ENCODE results near the gene FTCDNL1. TPM values are rescaled to one million over a fixed set of nuclear protein-coding genes. Genes with fewer than 3 reads are reported as not detected.

The FTCDNL1 gene
- total and polyA plus RNA-seq, 2 of the 13 experiments (the other 11 are each of a cell fraction or from before 2014, with no cell fraction given) = 0.98 to 1.4 TPM

DNA sequence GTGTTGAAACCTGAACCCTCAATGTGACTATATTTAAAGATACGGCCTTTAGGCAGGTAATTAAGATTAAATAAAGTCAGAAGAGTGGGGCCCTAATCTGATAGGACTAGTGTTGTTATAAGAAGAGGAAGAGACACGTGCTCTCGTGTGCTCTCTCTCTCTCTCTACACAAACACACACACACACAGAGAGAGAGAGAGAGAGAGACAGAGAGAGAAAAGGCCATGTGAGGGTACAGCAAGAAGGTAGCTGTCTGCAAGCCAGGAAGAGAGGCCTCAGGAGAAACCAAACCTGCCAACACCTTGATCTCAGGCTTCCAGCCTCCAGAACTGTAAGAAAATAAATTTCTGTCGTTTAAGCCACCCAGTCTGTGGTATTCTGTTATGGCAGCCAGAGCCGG, 106.7 kb downstream of the FTCDNL1 start:
- no peaks in the 10 kb centered on the region for H3K9me3 ChIP-seq (ENCODE audit: low read length)
- intact Hi-C loops (cut with micrococcal nuclease; ENCODE audit: unreplicated experiment) (no loop called here), in situ Hi-C loops (cut with HindIII; ENCODE audit: extremely low pct_ligation_motif_present, low pct_unique_long_range_greater_than_20kb) (loop anchor here (5.0 kb wide), 1 partner anchor 42 kb away; no protein-coding TSS in a partner anchor)
- DNase-seq (ENCODE audit: low spot score) (no peak), ATAC-seq (no peak), FAIRE-seq (no peak)
- no peak overlapping the region for H3K4me2 ChIP-seq (ENCODE audit: low read depth, low read length)
- H3K36me3 ChIP-seq (replicated peaks in 1 of 2; ENCODE audit: control insufficient read depth in 1 of 2, insufficient read depth in 2 of 2, low read length in 2 of 2) = no peaks in the 10 kb centered on the region
- H3K4me1 ChIP-seq (ENCODE audit: insufficient read depth, low read length) = peaks cover 11% of the 10 kb centered on the region
- H3K27ac ChIP-seq (ENCODE audit: extremely low read length, insufficient read depth, low read length) = no peak overlapping the region
- no peak overlapping the region for H2AFZ ChIP-seq (ENCODE audit: low read length)
- 4% methylated on average over 5 of the region's 5 CpGs for WGBS (ENCODE audit: low lambda C conversion rate)
- ChIA-PET POLR2A (no interaction called here), CTCF (ENCODE audit: low intra/inter-chr PET ratio, low total read pairs) (no interaction called here)
- no TSS peak for BruUV-seq (replicated peaks)
- TF ChIP-seq MATR3 (CRISPR knock-in tag; IDR thresholded peaks at IDR 0.05) = no peak
- TF ChIP-seq, protein P1, sequence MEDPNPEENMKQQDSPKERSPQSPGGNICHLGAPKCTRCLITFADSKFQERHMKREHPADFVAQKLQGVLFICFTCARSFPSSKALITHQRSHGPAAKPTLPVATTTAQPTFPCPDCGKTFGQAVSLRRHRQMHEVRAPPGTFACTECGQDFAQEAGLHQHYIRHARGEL (CRISPR knock-in tag; IDR thresholded peaks at IDR 0.05) = no peak
- no peak for TF ChIP-seq ZNF468 (CRISPR knock-in tag; IDR thresholded peaks at IDR 0.05)
- TF ChIP-seq ZNF761 (CRISPR knock-in tag; conservative IDR thresholded peaks at IDR 0.05) = no peak
- TF ChIP-seq ZNF776 (CRISPR knock-in tag; IDR thresholded peaks at IDR 0.05) = no peak
- TF ChIP-seq ZNF879 (CRISPR knock-in tag; IDR thresholded peaks at IDR 0.05) = no peak
- no peaks in the 10 kb centered on the region for H4K20me1 ChIP-seq (ENCODE audit: insufficient read depth, low read length)
- H3K79me2 ChIP-seq (ENCODE audit: insufficient read depth, low read length) = no peaks in the 10 kb centered on the region
- H3K9ac ChIP-seq (ENCODE audit: insufficient read depth, low read depth, low read length) = no peak overlapping the region
- no peaks in the 10 kb centered on the region; a peak in 3 of 5 replicates for H3K27me3 ChIP-seq (ENCODE audit: control insufficient read depth in 1 of 2, insufficient read depth in 2 of 2, low read length in 2 of 2)
- no peak overlapping the region for H3K4me3 ChIP-seq (replicated peaks in 1 of 3; ENCODE audit: insufficient read depth in 1 of 3, low read depth in 2 of 3, low read length in 3 of 3)

- H3K36me3 ChIP-seq (replicated peaks in 1 of 2; ENCODE audit: control insufficient read depth in 1 of 2, insufficient read depth in 2 of 2, low read length in 2 of 2) = no peaks in the 10 kb centered on the region
- H3K9me3 ChIP-seq (ENCODE audit: low read length) = no peaks in the 10 kb centered on the region
- DNase-seq (ENCODE audit: low spot score) (no peak), ATAC-seq (no peak), FAIRE-seq (no peak)
- H3K27me3 ChIP-seq (ENCODE audit: control insufficient read depth in 1 of 2, insufficient read depth in 2 of 2, low read length in 2 of 2) = no peaks in the 10 kb centered on the region; a peak in 3 of 5 replicates
- H3K4me1 ChIP-seq (ENCODE audit: insufficient read depth, low read length) = peaks cover 18% of the 10 kb centered on the region
- no TSS peak for BruUV-seq (replicated peaks)
- no peak overlapping the region for H3K4me2 ChIP-seq (ENCODE audit: low read depth, low read length)
- no peak overlapping the region for H3K4me3 ChIP-seq (replicated peaks in 1 of 3; ENCODE audit: insufficient read depth in 1 of 3, low read depth in 2 of 3, low read length in 3 of 3)
- WGBS (ENCODE audit: low lambda C conversion rate) = 0% methylated on average over 5 of the region's 5 CpGs
- H3K27ac ChIP-seq (ENCODE audit: extremely low read length, insufficient read depth, low read length) = no peak overlapping the region
- intact Hi-C loops (cut with micrococcal nuclease; ENCODE audit: unreplicated experiment) (no loop called here), in situ Hi-C loops (cut with HindIII; ENCODE audit: extremely low pct_ligation_motif_present, low pct_unique_long_range_greater_than_20kb) (loop anchor here (5.0 kb wide), 1 partner anchor 41 kb away; no protein-coding TSS in a partner anchor)
- no peak overlapping the region for H2AFZ ChIP-seq (ENCODE audit: low read length)
- H3K9ac ChIP-seq (ENCODE audit: insufficient read depth, low read depth, low read length) = no peak overlapping the region
- no peaks in the 10 kb centered on the region for H4K20me1 ChIP-seq (ENCODE audit: insufficient read depth, low read length)
- ChIA-PET CTCF (ENCODE audit: low intra/inter-chr PET ratio, low total read pairs) (no interaction called here), POLR2A (no interaction called here)
- H3K79me2 ChIP-seq (ENCODE audit: insufficient read depth, low read length) = no peaks in the 10 kb centered on the region
- TF ChIP-seq ZBTB2 (CRISPR knock-in tag; IDR thresholded peaks at IDR 0.05; ENCODE audit: low read depth) (no peak), POLR2AphosphoS5 (IDR thresholded peaks at IDR 0.05; ENCODE audit: low read depth, low read length) (no peak), EZH2 (conservative IDR thresholded peaks at IDR 0.05; ENCODE audit: low read depth, low read length) (no peak), ZNF687 (CRISPR knock-in tag; IDR thresholded peaks at IDR 0.05) (no peak), ZNF432 (CRISPR knock-in tag; IDR thresholded peaks at IDR 0.05; ENCODE audit: borderline replicate concordance) (no peak), PTBP1 (IDR thresholded peaks at IDR 0.05; ENCODE audit: low read depth, low read length, poor library complexity, severe bottlenecking) (no peak), HMG20A (CRISPR knock-in tag; IDR thresholded peaks at IDR 0.05; ENCODE audit: borderline replicate concordance) (no peak)
Measured at GRCh38 chr2:199743415-199744120, 107.4 kb downstream of the FTCDNL1 start.
